ENCODE results near the gene ZSCAN16. TPM values are rescaled to one million over a fixed set of nuclear protein-coding genes. Genes with fewer than 3 reads are reported as not detected.
"Not testable (repeated sequence)": the region's sequence is repeated elsewhere in the genome, so short reads cannot be mapped to it uniquely, and the experiment has no call there.

Gene ZSCAN16
- total RNA-seq: 1 to 10 TPM; 3.2 to 4.5 TPM

DNA sequence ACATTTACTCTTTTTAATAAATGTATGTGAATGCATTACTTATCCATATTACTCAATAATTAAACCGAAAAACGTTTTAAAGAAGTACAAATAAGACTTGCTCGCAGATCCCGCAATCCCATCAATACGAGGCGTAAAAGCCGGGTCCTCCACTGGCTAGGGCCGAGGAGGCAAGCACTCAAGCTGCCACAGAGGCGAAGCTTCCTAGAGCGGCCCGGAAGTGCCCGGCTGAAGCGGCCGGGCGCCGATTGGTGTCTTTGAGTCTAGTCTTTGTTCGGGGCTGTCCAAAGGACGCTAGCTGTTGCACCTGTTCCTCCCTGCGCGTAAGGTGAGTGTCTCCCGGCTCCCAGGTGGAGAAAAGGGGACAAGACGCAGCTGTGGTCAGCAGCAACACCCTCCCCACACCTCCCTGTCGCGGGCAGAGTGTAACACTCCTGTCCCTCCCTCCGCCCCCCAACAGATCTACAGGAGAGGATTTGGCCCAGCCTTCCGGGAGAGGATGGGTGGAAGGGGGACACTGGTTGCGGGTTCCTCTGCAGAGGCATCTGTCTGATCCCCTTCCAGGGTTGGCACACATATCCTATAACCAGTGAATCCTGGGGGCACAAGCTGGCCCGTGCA is at the start of gene ZSCAN16:
ZSCAN16 (plus strand) TSS at position 260 of the 621 bp plus-strand sequence. CDS start 835 bp downstream, outside the sequence.
- CTCF ChIA-PET: interaction anchor here (0.7 to 2.3 kb wide), 4 partner anchors 13 to 232 kb away, joined by 3 to 5 read pairs (median 4); partner anchors contain the start of gene ZKSCAN8
- POLR2A ChIA-PET: interaction anchor here (1.0 to 1.2 kb wide), 2 partner anchors 13 to 17 kb away, joined by 4 read pairs; partner anchors contain the start of gene ZKSCAN8

DNA sequence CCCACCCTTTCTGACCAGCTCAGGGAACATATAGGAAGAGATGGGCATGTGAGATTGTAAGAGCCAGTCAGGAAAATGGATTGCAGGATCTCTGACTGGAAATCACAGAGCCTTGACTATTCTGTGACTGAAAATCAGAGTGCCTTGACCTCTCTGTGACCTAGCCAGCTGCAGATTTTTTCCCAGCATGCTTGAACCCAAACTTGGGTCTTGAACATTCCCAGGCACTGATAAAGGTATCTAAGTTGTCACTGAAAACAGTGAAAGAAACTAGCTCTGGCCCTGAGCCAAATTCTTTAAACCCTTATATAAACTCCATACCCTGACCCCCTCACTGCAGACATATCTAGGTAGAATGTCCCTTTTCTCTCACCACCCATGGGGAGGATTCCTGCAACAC is 46.4 kb upstream of the ZSCAN16 start:
- ChIA-PET CTCF (interaction anchor here (1.3 kb wide), 1 partner anchor 278 kb away, joined by 4 read pairs; no protein-coding TSS in a partner anchor), POLR2A (no interaction called here)

DNA sequence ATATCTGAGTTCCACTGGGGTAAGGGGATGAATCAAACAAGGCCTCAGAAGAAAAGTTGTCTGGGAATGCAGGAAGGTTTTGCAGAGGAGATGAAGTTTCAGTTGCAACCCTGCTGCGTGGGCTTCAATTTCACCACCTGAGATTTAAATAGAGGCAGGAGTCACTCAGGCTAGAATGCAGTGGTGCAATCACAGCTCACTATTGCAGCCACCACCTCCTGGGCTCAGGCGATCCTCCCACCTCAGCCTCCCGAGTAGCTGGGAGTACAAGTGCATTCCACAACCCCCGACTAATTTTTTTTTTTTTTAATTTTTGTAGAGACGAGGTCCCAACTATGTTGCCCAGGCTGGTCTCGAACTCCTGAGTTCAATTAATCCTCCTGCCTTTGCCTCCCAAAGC is 45.6 kb upstream of the ZSCAN16 start:
- ChIA-PET POLR2A (no interaction called here), CTCF (no interaction called here)

DNA sequence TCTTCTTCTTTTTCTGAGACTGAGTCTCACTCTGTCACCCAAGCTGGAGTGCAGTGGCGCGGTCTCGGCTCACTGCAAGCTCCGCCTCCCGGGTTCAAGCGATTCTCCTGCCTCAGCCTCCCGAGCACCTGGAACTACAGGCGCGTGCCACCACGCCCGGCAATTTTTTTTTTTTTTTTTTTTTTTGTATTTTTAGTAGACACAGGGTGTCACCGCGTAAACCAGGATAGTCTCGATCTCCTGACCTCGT is 44.1 kb upstream of the ZSCAN16 start, which contains the start of gene ZNF165:
ZNF165 (plus strand) TSS at position 188 of the 250 bp plus-strand sequence. CDS start 4,913 bp downstream, outside the sequence.
- ChIA-PET POLR2A (interaction anchor here (0.6 to 0.7 kb wide), 3 partner anchors 24 to 172 kb away, joined by 4 to 5 read pairs (median 4); partner anchors contain the start of gene ZKSCAN4), CTCF (interaction anchor here (0.7 kb wide), 1 partner anchor 1600 kb away, joined by 3 read pairs; no protein-coding TSS in a partner anchor)

DNA sequence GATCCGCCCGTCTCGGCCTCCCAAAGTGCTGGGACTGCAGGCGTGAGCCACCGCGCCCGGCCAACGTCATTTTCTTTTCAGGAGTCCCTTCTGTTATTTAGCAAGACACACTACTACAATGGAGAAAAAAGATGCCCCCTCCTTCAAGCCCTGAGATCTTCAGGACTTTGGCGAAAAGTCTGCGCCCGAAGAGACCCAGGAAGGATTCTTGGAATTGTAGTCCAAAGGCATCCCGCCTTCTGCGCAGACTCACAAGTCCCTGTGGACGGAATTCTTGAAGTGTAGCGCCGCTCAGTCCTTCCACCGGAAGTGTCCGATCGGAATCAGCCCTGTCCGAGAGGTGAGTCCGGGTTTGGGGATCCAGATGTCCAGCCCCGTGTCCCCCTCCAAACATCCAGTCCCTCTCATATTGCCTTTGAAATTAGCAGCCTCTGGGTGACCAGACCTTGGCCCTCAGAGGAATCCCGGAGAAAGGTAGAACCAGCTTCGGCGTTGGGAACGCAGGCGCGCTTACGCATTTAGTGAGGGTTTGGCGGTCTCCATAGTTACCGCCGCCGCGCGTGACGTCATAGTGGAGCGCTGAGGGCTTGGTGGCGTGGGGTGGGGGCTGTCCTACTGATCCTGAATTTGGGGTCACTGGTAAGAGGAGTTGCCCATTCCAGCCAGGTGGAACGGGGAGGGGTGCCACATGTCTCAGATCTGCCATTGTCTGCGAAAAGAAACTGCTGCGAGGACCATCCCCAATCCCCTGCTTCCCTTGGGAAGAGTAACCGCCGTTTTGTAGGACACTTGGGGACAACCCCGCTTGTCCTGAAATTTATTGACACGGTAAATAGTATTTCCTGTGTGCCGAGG is 43.6 kb upstream of the ZSCAN16 start:
- POLR2A ChIA-PET: interaction anchor here (0.7 kb wide), 1 partner anchor 23 kb away, joined by 4 read pairs; no protein-coding TSS in a partner anchor
- CTCF ChIA-PET: no interaction called here

DNA sequence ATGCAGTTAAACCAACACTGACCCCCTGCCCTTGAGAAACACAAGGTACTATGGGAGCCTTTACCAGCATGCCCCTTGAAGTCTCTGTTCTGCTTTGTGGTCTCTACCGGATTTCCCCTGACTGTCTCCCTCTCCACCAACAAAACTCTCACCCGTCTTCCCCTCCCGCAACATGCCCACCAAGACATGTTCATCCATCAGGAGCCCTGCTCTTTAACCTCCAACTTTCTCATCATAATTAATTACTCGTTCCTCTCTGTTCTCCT is 43.0 kb upstream of the ZSCAN16 start:
- CTCF ChIA-PET: no interaction called here

DNA sequence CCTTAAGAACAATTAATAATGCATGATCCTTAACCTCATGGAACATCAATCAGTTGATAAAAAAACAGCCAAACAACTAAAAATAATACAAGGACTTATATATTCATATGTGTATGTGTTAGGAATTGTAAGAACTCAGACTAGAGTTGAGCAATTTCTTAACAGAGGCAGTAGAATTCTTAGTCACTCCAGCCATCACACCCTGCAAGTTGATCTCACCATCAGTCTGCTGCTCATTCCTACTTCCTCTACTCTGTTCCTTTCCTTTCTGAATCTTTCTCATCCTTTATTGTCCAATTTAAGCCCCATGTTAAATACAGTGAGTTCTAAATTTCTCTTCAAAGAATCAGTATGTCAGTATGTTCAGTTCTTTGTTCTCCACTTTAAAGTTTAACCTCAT is 41.5 kb upstream of the ZSCAN16 start:
- POLR2A ChIA-PET: no interaction called here
- CTCF ChIA-PET: no interaction called here

More for the DNA sequence above, 43.0 kb upstream of the ZSCAN16 start:
- POLR2A ChIA-PET: interaction anchor here (0.7 kb wide), 1 partner anchor 1422 kb away, joined by 3 read pairs; no protein-coding TSS in a partner anchor

DNA sequence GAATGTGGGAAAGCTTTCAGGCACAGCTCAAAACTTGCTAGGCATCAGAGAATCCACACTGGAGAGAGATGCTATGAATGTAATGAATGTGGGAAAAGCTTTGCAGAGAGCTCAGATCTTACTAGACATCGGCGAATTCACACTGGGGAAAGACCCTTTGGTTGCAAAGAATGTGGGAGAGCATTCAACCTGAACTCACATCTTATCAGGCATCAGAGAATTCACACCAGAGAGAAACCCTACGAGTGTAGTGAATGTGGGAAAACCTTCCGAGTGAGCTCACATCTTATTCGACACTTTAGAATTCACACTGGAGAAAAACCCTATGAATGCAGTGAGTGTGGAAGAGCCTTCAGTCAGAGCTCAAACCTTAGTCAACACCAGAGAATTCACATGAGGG is 35.4 kb upstream of the ZSCAN16 start:
- ChIA-PET CTCF (interaction anchor here (1.6 kb wide), 1 partner anchor 12 kb away, joined by 5 read pairs; no protein-coding TSS in a partner anchor), POLR2A (no interaction called here)

DNA sequence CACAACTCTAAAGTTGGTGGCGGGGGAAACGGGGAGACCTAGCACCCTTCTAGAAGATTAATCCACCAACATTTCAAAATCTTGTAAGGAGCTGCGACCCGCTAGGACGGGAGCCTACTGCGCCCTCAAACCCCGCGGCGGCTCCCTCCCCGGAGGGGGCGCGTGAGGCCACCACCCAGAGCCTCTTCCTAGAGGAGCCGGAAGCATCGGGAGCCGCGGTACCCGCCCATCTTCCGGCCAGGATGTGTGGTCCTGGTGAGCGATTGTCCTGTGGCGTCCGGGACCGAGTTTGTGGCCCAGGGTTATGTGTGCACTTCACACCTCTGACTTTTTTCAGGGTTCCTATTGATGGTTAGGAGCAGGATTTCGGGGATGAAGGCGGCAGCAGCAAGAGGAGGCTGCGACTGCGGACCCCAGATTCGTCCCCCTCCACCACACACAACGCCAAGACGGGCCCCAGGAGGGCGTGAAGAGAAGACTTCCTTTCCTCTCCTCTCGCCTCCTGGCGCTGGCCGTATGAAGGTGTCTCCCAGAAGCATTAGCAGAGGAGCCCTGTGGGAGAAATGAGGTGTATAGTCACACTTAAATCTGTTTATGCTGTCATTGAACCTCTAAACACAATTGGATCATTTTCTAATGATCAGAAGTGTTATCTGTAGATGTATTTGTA is 33.4 kb upstream of the ZSCAN16 start:
- CTCF ChIA-PET: no interaction called here

DNA sequence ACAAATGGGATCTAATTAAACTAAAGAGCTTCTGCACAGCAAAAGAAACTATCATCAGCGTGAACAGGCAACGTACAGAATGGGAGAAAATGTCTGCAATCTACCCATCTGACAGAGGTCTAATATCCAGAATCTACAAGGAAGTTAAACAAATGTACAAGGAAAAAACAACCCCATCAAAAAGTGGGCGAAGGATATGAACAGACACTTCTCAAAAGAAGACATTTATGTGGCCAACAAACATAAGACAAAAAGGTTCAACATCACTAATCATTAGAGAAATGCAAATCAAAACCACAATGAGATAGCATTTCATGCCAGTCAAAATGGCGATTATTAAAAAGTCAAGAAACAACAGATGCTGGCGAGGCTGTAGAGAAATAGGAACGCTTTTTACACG is 22.2 kb upstream of the ZSCAN16 start:
- POLR2A ChIA-PET, CTCF ChIA-PET: not testable (repeated sequence)

More for the DNA sequence above, 33.4 kb upstream of the ZSCAN16 start:
- POLR2A ChIA-PET: interaction anchor here (1.1 kb wide), 1 partner anchor 13 kb away, joined by 3 read pairs; no protein-coding TSS in a partner anchor

DNA sequence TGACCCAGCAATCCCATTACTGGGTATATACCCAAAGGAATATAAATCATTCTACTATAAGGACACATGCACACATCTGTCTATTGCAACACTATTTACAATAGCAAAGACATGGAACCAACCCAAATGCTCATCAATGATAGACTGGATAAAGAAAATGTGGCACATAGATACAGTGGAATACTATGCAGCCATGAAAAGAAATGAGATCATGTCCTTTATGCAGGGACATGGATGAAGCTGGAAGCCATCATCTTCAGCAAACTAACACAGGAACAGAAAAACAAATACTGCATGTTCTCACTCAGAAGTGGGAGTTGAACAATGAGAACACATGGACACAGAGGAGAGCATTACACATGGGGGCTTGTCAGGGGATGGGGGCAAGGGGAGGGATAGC is 21.7 kb upstream of the ZSCAN16 start:
- POLR2A ChIA-PET, CTCF ChIA-PET: not testable (repeated sequence)

DNA sequence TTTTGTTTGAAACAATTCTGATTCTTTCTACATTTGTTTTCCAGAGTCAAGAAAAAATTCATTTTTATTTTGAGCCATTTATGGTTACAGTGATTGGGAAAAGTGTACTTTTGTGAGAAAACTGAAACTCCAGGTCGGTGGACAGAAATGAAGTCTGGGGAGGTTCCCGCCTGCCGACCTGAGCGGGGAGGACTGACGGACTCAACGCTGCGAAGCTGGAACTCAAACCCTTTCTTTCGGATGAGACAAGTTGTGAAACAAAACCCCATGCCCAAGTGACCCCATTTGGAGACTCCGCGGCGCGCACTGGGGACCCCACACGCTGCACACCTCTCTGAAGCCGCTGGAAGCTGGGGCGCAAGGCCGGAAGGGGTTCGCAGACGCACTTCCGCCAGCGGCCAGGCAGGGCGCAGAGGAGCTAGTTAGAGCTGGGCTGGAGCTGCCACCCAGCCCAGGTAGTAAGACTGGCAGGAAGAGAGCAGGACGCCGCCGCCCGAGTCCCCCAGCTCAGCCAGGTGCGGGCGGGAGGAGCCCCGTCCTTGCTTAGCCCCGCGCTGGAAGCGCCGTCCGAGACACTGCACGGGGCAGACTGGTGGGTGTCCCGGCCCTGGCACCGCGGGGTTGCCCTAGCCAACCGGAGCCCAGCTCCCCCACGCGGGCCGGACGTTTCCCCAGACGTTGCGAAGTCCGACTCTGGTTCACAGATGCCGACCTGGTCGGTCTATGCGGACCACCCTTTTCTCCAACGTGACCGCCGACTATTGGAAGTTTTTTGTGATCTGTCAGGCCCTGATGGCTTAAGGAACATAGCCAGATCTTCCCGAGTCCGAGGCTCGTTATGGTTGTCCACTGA is 19.8 kb upstream of the ZSCAN16 start:
- CTCF ChIA-PET: interaction anchor here (0.9 kb wide), 1 partner anchor 37 kb away, joined by 3 read pairs; the partner anchor contains the start of gene ZKSCAN8
- POLR2A ChIA-PET: interaction anchor here (0.5 to 1.5 kb wide), 6 partner anchors 11 to 820 kb away, joined by 3 to 9 read pairs (median 3); partner anchors contain the start of genes TRIM27 and ZNF165

DNA sequence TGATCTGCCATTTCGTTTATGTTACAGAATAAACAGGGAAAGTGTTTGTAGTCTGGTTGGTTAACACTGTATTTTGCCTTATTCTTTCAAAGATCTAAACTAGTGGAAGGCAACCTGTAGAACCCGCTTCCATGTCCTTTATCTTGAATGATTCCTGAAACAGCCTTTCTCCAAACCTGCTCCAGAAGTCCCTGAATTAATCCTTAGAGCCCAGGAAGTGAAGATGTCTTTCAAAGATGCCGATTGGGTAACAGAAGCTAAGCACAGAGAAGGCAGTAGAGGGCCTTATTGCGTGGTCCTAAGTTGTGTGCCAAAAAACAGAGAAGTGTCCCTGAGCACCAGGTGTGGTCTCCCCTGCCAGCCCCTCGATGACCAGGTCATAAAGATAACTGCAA is 19.2 kb upstream of the ZSCAN16 start:
- ChIA-PET CTCF (interaction anchor here (0.9 kb wide), 1 partner anchor 36 kb away, joined by 3 read pairs; the partner anchor contains the start of gene ZKSCAN8), POLR2A (interaction anchor here (0.6 to 1.4 kb wide), 3 partner anchors 20 to 819 kb away, joined by 3 to 9 read pairs (median 3); partner anchors contain the start of gene TRIM27)

DNA sequence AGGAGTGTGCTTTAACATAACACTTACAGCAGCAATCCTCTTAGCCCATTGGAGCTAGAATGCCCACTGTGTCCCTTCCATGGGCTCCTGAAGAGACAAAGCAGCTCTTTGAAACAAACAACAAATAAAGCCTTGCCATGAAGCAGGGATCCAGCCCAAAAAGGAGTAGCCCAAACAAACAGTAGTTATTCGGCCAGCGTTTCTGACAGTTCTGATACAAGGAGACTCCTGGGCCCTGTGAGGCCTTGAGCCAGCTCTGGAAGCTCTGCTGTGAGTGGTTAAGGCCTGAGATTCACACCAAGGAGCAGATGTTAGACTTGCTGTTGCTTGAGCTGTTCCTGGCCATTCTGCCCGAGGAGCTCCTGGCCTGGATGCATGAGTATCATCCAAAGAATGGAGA is 16.9 kb upstream of the ZSCAN16 start:
- ChIA-PET CTCF (no interaction called here), POLR2A (no interaction called here)

DNA sequence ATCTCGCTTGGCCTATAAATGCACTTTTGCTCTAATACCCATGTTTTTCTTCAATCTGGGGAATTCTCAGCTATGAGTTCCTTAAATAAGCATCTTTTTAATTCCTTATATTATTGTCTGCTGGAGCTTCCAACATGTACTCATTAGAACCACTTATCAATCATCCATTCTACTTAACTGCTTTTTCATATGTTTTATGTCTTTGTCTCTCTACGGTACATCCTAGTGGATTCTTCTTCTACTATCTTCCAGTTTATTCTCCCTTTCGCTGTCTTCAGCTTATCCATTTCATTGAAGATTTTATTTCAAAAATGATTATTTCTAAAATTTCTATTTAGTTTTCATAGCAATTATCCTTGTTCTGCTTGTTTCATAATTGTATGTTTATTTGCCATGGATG is 12.4 kb upstream of the ZSCAN16 start:
- ChIA-PET POLR2A (no interaction called here), CTCF (no interaction called here)

DNA sequence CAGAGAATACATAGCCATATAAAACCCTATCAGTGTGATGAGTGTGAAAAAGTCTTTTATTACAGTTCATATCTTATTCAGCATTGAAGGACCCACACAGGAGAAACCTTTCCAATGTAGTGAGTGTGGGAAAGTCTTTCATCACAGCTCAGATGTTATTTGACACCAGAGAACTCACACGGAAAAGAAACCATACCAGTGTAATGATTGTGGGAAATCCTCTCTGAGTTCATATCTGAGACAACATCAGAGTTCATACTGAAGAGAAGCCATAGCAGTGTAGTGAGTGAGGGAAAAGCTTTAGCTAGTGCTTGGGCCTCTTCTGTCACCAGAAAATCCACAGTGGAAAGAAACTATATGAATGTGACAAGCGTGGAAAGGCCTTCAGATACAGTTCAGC is 8.6 kb upstream of the ZSCAN16 start:
- POLR2A ChIA-PET: interaction anchor here (0.8 kb wide), 1 partner anchor 11 kb away, joined by 3 read pairs; no protein-coding TSS in a partner anchor
- CTCF ChIA-PET: interaction anchor here (0.6 kb wide), 1 partner anchor 15 kb away, joined by 3 read pairs; no protein-coding TSS in a partner anchor

DNA sequence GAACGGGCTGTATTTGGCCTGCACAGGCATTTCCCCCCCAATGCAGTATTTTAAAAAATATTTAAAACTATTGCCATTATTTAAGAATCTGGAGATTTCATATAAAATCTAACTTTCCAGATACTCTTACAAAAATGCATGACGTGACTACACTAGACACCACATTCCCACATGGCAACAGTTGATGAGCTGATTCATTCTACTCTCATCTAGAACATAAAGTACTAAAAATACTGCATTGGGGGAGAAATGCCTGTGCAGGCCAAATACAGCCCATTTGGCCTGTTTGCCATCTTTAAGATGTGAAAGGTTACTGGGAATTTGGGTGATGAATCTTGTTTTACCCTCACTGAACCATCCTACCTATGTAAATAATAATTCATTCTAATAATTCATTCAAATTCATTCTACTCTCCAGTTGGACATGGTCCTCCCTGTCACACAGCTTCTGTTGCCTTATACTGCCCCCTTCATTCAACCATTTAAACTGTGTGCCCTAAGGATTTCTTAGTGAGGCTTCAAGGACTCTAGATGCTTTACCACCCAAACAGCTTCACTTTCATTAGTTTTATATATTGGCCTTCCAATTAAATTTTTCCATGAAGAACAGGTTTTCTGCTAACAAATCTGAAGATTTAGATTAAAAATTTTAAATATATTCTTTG is 6.9 kb upstream of the ZSCAN16 start:
- POLR2A ChIA-PET: no interaction called here

DNA sequence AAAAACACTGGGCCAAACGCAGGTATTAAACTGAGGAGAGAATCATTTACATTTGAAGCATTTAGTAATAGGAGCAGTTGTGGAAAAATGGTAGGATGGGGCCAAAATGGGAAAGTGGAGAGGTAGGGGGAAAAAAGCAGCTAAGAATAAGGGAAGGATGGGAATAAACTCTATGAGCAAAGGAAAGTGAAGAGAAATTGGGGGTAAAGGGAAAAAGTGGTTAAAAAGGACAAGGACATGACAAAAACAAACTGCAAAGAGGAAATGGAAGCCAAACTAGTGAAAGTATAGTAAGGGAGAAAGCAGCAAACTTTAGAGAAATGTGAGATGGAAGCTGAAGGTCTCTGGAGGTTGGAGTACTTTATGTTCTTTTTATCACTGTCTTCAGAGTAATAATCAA is 6.2 kb upstream of the ZSCAN16 start:
- ChIA-PET CTCF (no interaction called here), POLR2A (no interaction called here)

More for the DNA sequence above, 6.9 kb upstream of the ZSCAN16 start:
- CTCF ChIA-PET: no interaction called here

Data from activated CD8-positive, alpha-beta memory T cell treated with anti-CD3 and anti-CD28 coated beads for 36 hours (primary cell).